Erythroblast (primary cell): ENCODE data around the gene CCP110.

Experiments
- GATA1 ChIP-seq: IDR thresholded peaks from 2 replicates; pipeline ENCODE4 v1.6.1; 2011; ENCODE audit warnings: low read depth, mild to moderate bottlenecking, control low read depth, low read length, moderate library complexity
- POLR2A ChIP-seq: IDR thresholded peaks from 2 replicates; pipeline ENCODE4 v1.6.1; 2011; ENCODE audit warnings: mild to moderate bottlenecking, low read length

DNA sequence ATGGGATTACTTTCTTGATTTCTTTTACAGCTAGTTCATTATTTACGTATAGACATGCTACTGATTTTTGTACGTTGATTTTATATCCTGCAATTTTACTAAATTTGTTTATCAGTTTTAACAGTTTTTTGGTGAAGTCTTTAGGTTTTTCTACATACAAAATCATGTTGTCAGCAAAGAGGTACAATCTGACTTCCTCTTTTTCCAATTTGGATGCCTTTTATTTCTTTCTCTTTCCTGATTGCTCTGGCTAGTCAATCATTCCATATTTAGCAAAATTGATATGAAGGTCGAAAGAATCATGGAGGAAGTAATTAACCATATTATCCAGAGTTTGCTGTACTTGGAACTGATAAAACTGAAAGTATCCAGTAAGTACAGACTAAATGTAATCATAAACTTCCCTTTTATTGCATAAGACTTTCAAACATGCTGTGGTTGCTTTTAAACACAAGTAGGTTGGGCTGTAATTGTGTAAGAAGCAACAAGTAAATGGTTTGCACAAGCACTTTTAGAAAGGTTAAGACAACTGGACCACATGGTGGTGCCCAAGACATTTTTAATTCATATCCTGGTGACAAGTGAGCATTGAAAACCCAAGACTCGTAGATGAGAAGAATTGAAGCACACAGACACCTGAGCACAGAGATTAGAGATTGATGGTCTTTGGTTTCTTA lies 10.2 kb upstream of the CCP110 start:
- TF ChIP-seq POLR2A, result no peak
- no peak for TF ChIP-seq GATA1
